ENCODE results near the gene EGF.
"Not testable (repeated sequence)": the region's sequence is repeated elsewhere in the genome, so short reads cannot be mapped to it uniquely, and the experiment has no call there.

Gene EGF

DNA sequence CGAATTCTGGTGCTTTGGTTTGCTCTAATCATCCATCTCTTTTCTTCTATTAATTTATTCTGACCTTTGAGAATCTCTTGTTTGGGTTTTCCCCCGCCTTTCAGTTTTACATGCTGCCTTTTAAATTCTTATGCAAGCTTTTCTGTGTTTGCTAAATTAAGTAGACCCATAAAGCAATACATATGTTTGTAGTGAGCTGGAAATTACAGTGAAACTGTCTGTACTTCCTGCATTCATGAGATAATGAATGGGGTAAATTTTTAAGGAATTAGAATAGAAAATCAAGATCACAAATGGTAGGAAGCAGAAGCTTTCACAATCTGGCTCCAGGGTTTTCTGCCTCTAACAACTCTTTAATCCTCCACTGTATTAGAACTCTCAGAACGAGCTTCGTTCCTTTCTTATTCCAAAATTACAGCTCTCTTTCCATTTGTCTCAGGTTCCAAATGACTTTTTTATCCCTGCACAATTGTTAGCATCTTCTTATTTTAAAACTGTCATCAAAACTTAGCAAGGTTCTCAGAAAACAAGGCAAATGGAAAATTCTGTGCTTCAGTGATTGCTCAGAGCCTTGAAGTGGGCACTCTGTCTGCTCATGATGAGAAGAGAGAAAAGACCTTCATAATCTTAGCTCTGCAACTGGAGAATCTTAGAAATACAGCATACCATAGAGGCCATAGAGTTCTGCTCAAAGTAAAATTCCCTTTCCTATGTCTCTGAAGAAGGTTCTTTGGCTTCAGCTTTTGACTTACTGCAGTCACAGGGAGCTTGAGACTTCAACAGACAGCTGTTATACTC is 108.2 kb downstream of the EGF start:
- Histone ChIP-seq H3K27ac (ENCODE audit: low read length) (no peak overlapping the region), H3K9me3 (ENCODE audit: insufficient read depth, low read depth, low read length) (no peaks in the 10 kb centered on the region), H3K27me3 (ENCODE audit: insufficient read depth, low read length) (no peaks in the 10 kb centered on the region), H3K9ac (ENCODE audit: low read depth, low read length) (no peak overlapping the region), H3K4me1 (ENCODE audit: insufficient read depth, low read length) (peaks cover 14% of the 10 kb centered on the region), H3K4me3 (ENCODE audit: low read length) (no peak overlapping the region), H3K36me3 (ENCODE audit: insufficient read depth, low read depth, low read length) (no peaks in the 10 kb centered on the region)

DNA sequence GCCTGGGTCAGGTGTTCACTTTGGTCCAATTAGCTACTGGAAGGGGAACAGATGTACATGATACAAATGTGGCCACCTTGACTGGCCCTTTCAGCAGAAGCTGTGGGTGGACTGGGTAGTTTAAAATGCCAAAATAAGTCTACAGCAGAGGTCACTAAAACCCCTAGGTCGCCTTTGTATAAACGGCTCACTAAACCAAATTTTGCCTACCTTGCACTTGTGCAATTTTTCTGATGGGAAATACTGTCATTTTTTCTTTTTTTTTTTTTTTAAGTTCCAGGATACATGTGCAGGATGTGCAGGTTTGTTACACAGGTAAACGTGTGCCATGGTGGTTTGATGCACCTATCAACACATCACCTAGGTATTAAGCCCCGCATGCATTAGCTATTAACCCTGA is 109.8 kb downstream of the EGF start:
- Histone ChIP-seq H3K9ac (ENCODE audit: low read depth, low read length) (no peak overlapping the region), H3K27ac (ENCODE audit: low read length) (no peak overlapping the region), H3K36me3 (ENCODE audit: insufficient read depth, low read depth, low read length) (no peaks in the 10 kb centered on the region), H3K4me1 (ENCODE audit: insufficient read depth, low read length) (peaks cover 14% of the 10 kb centered on the region), H3K9me3 (ENCODE audit: insufficient read depth, low read depth, low read length) (no peaks in the 10 kb centered on the region), H3K4me3 (ENCODE audit: low read length) (no peak overlapping the region), H3K27me3 (ENCODE audit: insufficient read depth, low read length) (no peaks in the 10 kb centered on the region)

DNA sequence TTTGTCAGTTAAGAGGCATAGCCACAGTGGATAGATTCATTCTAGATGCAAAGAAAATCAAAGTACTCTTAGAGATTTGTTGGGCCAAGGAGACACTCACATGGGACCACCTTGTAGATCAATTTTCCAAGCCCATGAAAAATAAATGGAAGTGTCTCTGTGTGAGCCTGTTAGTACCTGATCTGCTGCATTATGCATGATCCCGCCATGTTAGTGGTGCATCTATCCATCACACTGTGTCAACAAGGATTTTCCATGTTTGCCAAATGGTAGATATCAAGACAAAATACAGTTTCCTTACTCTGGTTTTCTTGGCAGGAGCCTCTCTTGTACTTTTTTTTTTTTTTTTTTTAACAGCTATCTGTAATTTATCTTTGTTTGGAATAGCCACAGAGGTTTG is 112.4 kb downstream of the EGF start:
- H3K4me1 ChIP-seq (ENCODE audit: insufficient read depth, low read length): peaks cover 14% of the 10 kb centered on the region
- H3K27ac ChIP-seq (ENCODE audit: low read length): no peak overlapping the region
- H3K27me3 ChIP-seq (ENCODE audit: insufficient read depth, low read length): no peaks in the 10 kb centered on the region
- no peak overlapping the region for H3K9ac ChIP-seq (ENCODE audit: low read depth, low read length)
- no peaks in the 10 kb centered on the region for H3K36me3 ChIP-seq (ENCODE audit: insufficient read depth, low read depth, low read length)
- no peak overlapping the region for H3K4me3 ChIP-seq (ENCODE audit: low read length)
- H3K9me3 ChIP-seq (ENCODE audit: insufficient read depth, low read depth, low read length): no peaks in the 10 kb centered on the region

DNA sequence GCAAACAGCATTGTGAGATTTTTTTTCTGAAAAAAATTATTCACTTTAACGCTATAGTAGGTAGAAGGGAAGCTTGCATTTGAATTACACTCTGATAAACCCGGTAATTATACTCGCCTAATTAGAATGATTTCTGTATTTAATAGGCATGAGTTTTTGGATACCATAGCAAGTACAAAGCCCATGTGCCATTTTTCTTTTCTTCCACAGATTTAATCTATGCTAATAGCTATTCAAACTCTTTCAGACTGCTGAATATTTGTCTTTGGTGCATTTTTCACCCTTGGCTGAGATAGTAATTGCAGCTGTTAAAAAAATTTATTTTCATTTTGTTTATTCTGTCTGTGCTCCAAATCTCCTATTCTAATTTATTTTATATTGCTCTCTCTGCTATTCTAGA is 113.0 kb downstream of the EGF start:
- Histone ChIP-seq H3K9me3 (ENCODE audit: insufficient read depth, low read depth, low read length) (no peaks in the 10 kb centered on the region), H3K27ac (ENCODE audit: low read length) (no peak overlapping the region), H3K4me3 (ENCODE audit: low read length) (no peak overlapping the region), H3K36me3 (ENCODE audit: insufficient read depth, low read depth, low read length) (no peaks in the 10 kb centered on the region), H3K9ac (ENCODE audit: low read depth, low read length) (no peak overlapping the region), H3K27me3 (ENCODE audit: insufficient read depth, low read length) (no peaks in the 10 kb centered on the region), H3K4me1 (ENCODE audit: insufficient read depth, low read length) (peaks cover 7% of the 10 kb centered on the region)

DNA sequence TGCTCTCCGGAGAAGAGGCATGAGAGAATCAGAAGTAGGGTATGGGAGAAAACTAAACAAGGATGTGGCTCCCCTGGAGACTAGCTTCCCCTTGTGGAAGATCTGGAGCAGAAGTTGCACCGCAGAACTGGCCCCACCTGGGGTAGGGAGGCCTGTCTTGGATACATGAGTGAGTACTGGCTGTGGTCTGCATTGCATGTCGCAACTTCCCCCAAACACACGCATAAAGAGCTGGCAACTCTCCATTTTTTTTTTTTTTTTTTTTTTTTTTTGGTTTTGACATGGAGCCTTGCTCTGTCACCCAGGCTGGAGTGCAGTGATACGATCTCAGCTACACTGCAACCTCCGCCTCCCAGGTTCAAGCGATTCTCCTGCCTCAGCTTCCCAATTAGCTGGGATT is 119.9 kb downstream of the EGF start:
- Histone ChIP-seq H3K27ac (ENCODE audit: low read length) (no peak overlapping the region), H3K4me1 (ENCODE audit: insufficient read depth, low read length) (peaks cover 3% of the 10 kb centered on the region)

DNA sequence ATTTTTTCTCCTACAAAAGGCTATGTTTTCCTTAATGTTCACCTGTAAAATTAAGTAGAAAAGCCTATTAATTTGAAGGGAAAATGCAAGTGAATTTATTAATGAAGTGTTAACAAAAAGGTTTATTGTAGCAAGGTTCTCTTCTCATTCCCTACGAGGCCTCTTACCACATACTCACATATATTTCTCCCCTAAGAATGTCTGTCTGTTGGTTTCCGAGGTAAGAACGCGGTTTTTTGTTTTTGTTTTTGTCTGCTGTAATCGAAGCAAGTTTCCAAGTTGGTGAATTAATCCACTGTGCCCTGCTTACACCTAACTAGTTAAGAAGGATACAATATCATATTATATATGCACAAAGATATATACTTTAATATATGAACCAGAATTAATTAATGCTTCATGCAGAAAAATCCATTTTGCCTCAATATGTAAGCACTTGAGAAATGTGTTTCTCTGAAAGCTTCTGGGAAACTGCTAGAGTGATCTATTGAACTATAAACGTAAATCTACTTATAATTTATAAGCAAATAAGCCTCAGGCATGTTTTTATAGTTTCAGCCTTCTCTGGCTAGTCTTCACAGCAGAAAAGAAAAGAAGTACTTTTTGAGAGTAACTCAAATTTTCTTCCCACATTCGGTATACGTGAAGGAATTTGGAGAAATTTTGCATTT is 120.8 kb downstream of the EGF start:
- Histone ChIP-seq H3K4me3 (ENCODE audit: low read length) (no peak overlapping the region), H3K27ac (ENCODE audit: low read length) (no peak overlapping the region), H3K36me3 (ENCODE audit: insufficient read depth, low read depth, low read length) (no peaks in the 10 kb centered on the region), H3K4me1 (ENCODE audit: insufficient read depth, low read length) (peaks cover 3% of the 10 kb centered on the region), H3K9me3 (ENCODE audit: insufficient read depth, low read depth, low read length) (no peaks in the 10 kb centered on the region), H3K9ac (ENCODE audit: low read depth, low read length) (no peak overlapping the region), H3K27me3 (ENCODE audit: insufficient read depth, low read length) (no peaks in the 10 kb centered on the region)

More for the DNA sequence above, 119.9 kb downstream of the EGF start:
- Histone ChIP-seq H3K27me3 (ENCODE audit: insufficient read depth, low read length) (no peaks in the 10 kb centered on the region), H3K4me3 (ENCODE audit: low read length) (no peak overlapping the region), H3K36me3 (ENCODE audit: insufficient read depth, low read depth, low read length) (no peaks in the 10 kb centered on the region), H3K9me3 (ENCODE audit: insufficient read depth, low read depth, low read length) (no peaks in the 10 kb centered on the region), H3K9ac (ENCODE audit: low read depth, low read length) (no peak overlapping the region)

DNA sequence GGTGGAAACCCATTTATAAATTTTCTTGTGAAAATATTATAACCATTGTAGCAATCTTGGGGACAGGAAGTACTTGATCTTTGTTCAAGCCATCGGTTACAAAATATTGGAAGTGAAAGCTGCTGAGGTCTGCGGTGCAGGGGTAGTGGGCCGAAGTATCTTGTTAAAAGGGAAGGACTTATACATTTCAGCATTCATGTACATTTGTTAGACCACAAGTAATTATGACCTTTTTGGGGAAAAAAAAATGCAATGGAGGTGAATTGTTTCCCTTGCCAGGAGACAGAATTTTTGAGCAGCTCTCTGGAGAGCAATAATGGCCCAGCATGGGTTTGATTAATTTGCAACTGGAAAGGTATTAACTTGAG is 121.3 kb downstream of the EGF start:
- no peak overlapping the region for H3K4me3 ChIP-seq (ENCODE audit: low read length)
- H3K27me3 ChIP-seq (ENCODE audit: insufficient read depth, low read length): no peaks in the 10 kb centered on the region
- no peak overlapping the region for H3K27ac ChIP-seq (ENCODE audit: low read length)
- H3K9me3 ChIP-seq (ENCODE audit: insufficient read depth, low read depth, low read length): no peaks in the 10 kb centered on the region
- H3K36me3 ChIP-seq (ENCODE audit: insufficient read depth, low read depth, low read length): no peaks in the 10 kb centered on the region
- H3K9ac ChIP-seq (ENCODE audit: low read depth, low read length): no peak overlapping the region
- H3K4me1 ChIP-seq (ENCODE audit: insufficient read depth, low read length): peaks cover 3% of the 10 kb centered on the region

DNA sequence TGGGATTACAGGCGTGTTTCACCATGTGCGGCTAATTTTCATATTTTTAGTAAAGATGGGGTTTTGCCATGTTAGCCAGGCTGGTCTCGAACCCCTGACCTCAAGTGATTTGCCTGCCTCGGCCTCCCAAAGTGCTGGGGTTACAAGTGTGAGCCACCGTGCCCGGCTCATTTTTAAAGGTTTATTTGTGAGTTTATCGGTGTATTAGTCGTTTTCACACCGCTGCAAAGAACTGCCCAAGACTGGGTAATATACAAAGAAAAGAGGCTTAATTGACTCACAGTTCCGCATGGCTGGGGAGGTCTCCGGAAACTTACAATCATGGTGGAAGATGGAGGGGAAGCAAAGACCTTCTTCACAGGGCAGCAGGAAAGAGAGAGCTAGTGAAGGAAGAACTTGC is 126.5 kb downstream of the EGF start:
- H3K27me3 ChIP-seq (ENCODE audit: insufficient read depth, low read length); H3K36me3 ChIP-seq (ENCODE audit: insufficient read depth, low read depth, low read length); H3K4me3 ChIP-seq (ENCODE audit: low read length); H3K27ac ChIP-seq (ENCODE audit: low read length); H3K9ac ChIP-seq (ENCODE audit: low read depth, low read length); H3K9me3 ChIP-seq (ENCODE audit: insufficient read depth, low read depth, low read length); H3K4me1 ChIP-seq (ENCODE audit: insufficient read depth, low read length): not testable (repeated sequence)

DNA sequence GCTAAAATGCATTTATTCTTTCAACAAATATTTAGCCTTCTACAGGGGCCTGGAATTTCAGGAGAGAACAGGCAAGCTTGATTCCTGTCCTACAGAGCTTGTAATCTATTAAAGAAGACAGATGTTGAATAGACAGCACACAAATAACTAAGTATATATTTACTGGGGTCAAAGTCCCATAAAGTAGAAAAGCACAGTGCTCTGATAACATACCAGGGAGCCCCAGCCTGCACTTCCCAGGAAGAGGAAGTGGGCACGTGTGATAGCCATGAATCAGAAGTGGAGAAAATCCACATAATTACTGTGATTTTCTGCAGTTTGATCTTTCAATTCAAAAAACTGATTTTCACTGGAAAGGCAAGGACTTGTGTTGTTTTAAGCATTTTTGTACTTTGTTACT is 129.1 kb downstream of the EGF start:
- Histone ChIP-seq H3K36me3 (ENCODE audit: insufficient read depth, low read depth, low read length) (no peaks in the 10 kb centered on the region), H3K9me3 (ENCODE audit: insufficient read depth, low read depth, low read length) (no peaks in the 10 kb centered on the region), H3K4me1 (ENCODE audit: insufficient read depth, low read length) (peaks cover 3% of the 10 kb centered on the region; the same call in 1 of the 2 replicates), H3K27me3 (ENCODE audit: insufficient read depth, low read length) (no peaks in the 10 kb centered on the region), H3K4me3 (ENCODE audit: low read length) (no peak overlapping the region), H3K9ac (ENCODE audit: low read depth, low read length) (no peak overlapping the region), H3K27ac (ENCODE audit: low read length) (no peak overlapping the region)

DNA sequence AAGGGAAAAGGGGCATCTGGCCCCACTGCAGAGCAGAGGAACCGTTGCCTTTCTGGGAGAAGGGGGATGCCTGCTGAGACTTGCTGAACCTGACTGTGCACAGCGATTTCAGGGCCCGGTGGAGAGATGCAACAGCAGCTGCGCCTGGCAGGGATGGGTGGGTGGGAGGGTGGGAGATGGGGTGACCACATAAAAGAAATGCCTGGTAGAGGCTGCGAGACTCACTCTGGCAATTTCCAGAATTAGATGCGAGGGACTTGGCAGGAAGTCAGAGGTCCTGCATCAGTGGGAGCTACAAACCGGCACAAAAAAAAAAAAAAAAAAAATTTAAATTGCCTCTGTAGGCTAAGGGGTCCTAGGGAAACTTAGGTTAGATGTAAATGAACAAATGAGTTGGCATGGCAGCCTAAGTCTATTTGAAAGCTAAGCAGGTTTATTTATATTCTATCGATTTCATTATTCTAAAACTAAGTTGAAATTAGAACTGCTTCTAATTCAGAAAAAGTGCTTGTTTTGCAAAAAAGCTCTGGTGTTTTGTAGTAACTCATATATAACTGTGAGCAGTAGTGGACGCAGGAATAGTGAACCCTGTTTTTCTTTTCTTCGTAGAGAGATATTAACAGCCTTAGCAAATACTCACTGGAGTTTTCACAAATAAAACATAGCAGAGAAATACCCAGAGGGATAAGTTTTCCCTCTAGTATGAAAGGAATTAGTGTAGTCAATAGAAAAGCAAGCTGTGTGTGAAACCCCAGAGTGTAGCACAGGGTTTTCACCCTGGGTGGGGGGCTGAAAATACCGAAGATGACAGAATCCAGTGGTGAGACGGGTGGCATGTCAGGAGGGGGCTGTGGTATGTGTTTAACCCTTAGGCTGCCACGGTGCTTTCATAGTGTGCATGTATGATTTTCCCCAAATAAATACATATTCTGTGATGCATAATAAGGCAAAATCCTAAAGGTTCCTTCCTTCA is 130.1 kb downstream of the EGF start:
- Histone ChIP-seq H3K27ac (ENCODE audit: low read length) (no peak overlapping the region), H3K4me1 (ENCODE audit: insufficient read depth, low read length) (peaks cover 3% of the 10 kb centered on the region; the same call in 1 of the 2 replicates)

DNA sequence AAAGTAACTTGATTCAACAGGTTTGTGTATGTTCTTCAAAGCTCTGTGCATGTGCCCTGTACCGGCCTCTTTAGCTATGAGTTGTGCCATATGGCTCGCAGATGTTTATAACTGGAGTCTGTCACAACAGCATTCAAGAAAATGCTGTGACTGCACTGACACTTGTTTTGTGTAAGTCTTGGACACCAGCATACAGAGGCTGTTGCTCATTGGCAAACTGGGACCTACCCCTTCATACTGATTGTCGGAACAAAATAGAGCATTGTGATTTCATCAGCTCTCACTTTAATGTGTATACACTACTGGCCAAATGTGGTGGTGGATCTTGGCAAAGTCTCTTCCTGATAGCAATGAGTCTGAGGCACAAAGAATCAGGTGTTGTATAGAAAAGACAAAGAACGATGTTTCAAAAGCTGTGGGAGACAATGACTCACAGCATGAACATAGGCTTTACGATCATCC is 133.9 kb downstream of the EGF start:
- H3K9ac ChIP-seq (ENCODE audit: low read depth, low read length): no peak overlapping the region
- no peaks in the 10 kb centered on the region for H3K27me3 ChIP-seq (ENCODE audit: insufficient read depth, low read length)
- H3K36me3 ChIP-seq (ENCODE audit: insufficient read depth, low read depth, low read length): peaks cover 33% of the 10 kb centered on the region
- H3K27ac ChIP-seq (ENCODE audit: low read length): no peak overlapping the region
- H3K9me3 ChIP-seq (ENCODE audit: insufficient read depth, low read depth, low read length): no peaks in the 10 kb centered on the region
- no peak overlapping the region for H3K4me3 ChIP-seq (ENCODE audit: low read length)
- H3K4me1 ChIP-seq (ENCODE audit: insufficient read depth, low read length): peaks cover 3% of the 10 kb centered on the region; the same call in 1 of the 2 replicates

More for the DNA sequence above, 130.1 kb downstream of the EGF start:
- Histone ChIP-seq H3K9ac (ENCODE audit: low read depth, low read length) (no peak overlapping the region), H3K36me3 (ENCODE audit: insufficient read depth, low read depth, low read length) (peaks cover under 1% of the 10 kb centered on the region; the same call in 1 of the 2 replicates), H3K9me3 (ENCODE audit: insufficient read depth, low read depth, low read length) (no peaks in the 10 kb centered on the region), H3K27me3 (ENCODE audit: insufficient read depth, low read length) (no peaks in the 10 kb centered on the region), H3K4me3 (ENCODE audit: low read length) (no peak overlapping the region)
